RWPE2 (cell line): Measurements from ENCODE around the gene FAM3C.

Experiments
- ATAC-seq: fragments of 200-7000 bp; cut with Tn5 transposase; 3 replicates; pipeline ENCODE4 v1.9.1; 2021; ENCODE audit warnings: low read depth
- DNase-seq: peaks from one replicate; pipeline ENCODE4 v3.0.0-alpha.2; 2020; ENCODE audit warnings: low spot score
- H3K27ac ChIP-seq: fragments of 450-650 bp; 2 replicates; pipeline ENCODE4 v1.5.1; 2017; ENCODE audit warnings: mild to moderate bottlenecking; ENCODE audit not compliant: poor library complexity, severe bottlenecking
- H3K27me3 ChIP-seq: fragments of 250-450 bp; sonication (Bioruptor Pico); 2 replicates; pipeline ENCODE4 v1.5.1; 2021; ENCODE audit warnings: mild to moderate bottlenecking, moderate library complexity; ENCODE audit not compliant: insufficient read depth, poor library complexity, severe bottlenecking
- H3K36me3 ChIP-seq: fragments of 250-450 bp; sonication (Bioruptor Pico); 2 replicates; pipeline ENCODE4 v1.5.1; 2020; ENCODE audit warnings: low read depth, mild to moderate bottlenecking, moderate library complexity
- H3K4me1 ChIP-seq: fragments of 250-450 bp; sonication (Bioruptor Pico); 2 replicates; pipeline ENCODE4 v1.5.1; 2021; ENCODE audit warnings: mild to moderate bottlenecking, moderate library complexity; ENCODE audit not compliant: insufficient read depth, poor library complexity, severe bottlenecking
- H3K4me3 ChIP-seq: fragments of 250-450 bp; sonication (Bioruptor Pico); 2 replicates; pipeline ENCODE4 v1.5.1; 2021; ENCODE audit warnings: mild to moderate bottlenecking, moderate library complexity; ENCODE audit not compliant: severe bottlenecking
- H3K9me3 ChIP-seq: fragments of 250-450 bp; sonication (Bioruptor Pico); 2 replicates; pipeline ENCODE4 v1.5.1; 2021; ENCODE audit warnings: mild to moderate bottlenecking, moderate library complexity; ENCODE audit not compliant: severe bottlenecking
- TF ChIP-seq, protein P1 (sequence below): fragments of 450-650 bp; IDR thresholded peaks from one replicate; pipeline ENCODE4 v1.5.1; 2017; ENCODE audit warnings: mild to moderate bottlenecking, moderate library complexity; ENCODE audit not compliant: poor library complexity, severe bottlenecking

FAM3C gene

DNA sequence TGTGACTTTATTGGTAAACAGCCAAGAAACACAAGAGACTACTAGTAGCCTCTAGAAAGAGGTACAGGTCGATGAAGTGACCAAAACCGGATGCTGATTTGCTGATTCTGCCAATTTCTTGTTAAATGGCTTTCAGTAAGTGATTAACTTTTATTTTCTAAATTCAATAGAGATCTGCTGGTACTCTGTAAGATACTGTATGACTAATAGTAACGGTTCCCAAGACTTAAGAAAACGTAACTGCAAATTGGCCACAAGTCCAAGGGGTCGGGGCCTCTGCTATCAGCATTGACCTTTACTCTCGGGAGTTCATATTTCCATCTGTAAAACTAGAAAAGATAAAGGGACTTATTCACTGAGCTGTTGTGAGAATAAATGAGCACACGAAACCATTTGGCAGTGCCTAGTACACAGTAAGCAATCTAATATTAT lies 1.4 kb downstream of the FAM3C start:
- H3K27ac ChIP-seq, result no peak overlapping the region
- TF ChIP-seq, protein P1, sequence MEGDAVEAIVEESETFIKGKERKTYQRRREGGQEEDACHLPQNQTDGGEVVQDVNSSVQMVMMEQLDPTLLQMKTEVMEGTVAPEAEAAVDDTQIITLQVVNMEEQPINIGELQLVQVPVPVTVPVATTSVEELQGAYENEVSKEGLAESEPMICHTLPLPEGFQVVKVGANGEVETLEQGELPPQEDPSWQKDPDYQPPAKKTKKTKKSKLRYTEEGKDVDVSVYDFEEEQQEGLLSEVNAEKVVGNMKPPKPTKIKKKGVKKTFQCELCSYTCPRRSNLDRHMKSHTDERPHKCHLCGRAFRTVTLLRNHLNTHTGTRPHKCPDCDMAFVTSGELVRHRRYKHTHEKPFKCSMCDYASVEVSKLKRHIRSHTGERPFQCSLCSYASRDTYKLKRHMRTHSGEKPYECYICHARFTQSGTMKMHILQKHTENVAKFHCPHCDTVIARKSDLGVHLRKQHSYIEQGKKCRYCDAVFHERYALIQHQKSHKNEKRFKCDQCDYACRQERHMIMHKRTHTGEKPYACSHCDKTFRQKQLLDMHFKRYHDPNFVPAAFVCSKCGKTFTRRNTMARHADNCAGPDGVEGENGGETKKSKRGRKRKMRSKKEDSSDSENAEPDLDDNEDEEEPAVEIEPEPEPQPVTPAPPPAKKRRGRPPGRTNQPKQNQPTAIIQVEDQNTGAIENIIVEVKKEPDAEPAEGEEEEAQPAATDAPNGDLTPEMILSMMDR, result no peak
- H3K27me3 ChIP-seq, result no peaks in the 10 kb centered on the region
- peaks cover 24% of the 10 kb centered on the region for H3K36me3 ChIP-seq
- ATAC-seq, result no peak
- no peaks in the 10 kb centered on the region for H3K9me3 ChIP-seq
- DNase-seq, result no peak
- peaks cover 11% of the 10 kb centered on the region for H3K4me1 ChIP-seq
- H3K4me3 ChIP-seq, result no peak overlapping the region

DNA sequence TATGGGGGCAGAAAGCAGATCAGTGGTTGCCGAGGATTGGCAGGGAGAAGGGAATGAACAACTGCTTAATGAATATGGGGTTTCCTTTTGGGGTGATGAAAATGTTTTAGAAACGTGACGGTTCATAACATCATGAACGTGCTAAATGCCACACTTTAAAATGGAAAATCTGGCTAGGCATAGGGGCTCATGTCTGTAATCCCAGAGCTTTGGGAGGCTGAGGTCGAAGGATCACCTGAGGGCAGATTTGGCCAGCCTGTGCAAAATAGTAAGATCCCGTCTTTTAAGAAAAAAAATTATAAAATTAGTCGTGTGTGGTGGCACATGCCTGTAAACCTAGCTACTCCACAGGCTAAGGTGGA lies 3.1 kb downstream of the FAM3C start:
- Histone ChIP-seq H3K27ac (no peak overlapping the region), H3K9me3 (no peaks in the 10 kb centered on the region), H3K36me3 (peaks cover 24% of the 10 kb centered on the region), H3K4me1 (peaks cover 11% of the 10 kb centered on the region), H3K4me3 (no peak overlapping the region), H3K27me3 (no peaks in the 10 kb centered on the region)
- ATAC-seq, result no peak
- no peak for DNase-seq
- TF ChIP-seq, protein P1, result no peak

DNA sequence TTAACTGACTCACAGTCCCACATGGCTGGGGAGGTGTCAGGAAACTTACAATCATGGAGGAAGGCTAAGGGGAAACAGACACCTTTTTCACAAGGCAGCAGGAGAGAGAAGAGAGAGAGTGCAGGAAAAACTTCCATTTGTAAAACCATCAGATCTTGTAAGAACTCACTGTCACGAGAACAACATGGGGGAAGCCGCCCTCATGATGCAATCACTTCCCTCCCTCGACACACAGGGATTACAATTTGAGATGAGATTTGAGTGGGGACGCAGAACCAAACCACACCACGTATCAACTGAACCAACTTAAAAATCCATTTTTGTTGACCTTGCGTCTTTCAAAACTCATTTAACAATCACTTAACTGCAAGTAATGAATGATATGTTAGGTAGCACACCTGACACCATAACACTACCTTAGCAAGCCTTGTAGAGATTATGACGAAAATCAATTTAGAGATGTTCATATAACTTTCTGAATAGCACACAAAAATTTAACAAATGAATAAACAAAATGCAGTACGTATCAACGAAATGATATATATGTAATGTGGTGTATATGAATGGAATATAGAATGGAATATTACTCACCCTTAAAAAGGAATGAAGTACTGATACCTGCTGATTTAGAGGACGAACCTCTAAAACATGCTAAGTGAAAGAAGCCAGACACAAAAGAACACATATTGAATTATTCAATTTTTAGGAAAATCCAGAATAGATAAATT lies 3.7 kb downstream of the FAM3C start:
- H3K4me1 ChIP-seq, result peaks cover 11% of the 10 kb centered on the region

DNA sequence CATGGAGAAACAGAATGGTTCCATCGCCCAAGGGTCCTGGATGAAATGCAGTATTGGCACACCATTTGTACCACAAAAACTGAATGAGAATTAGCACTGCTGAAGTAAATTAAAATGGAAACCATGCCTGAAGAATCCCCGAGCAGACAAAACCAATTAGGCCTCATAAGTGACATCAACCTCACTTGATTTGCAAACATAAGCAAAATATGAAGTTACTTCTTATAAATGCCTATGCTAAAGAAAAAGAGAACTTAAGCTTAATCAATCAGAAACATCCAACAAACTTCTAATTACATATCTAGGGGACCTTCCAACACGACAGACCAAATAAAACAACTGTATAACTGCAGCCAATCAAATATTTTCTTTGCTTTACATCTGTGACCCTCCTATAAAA lies 4.4 kb downstream of the FAM3C start:
- peaks cover 10% of the 10 kb centered on the region for H3K4me1 ChIP-seq
- no peaks in the 10 kb centered on the region for H3K27me3 ChIP-seq
- no peak for DNase-seq
- H3K27ac ChIP-seq, result no peak overlapping the region
- TF ChIP-seq, protein P1, result no peak
- H3K4me3 ChIP-seq, result no peak overlapping the region
- peaks cover 24% of the 10 kb centered on the region for H3K36me3 ChIP-seq
- ATAC-seq, result no peak
- no peaks in the 10 kb centered on the region for H3K9me3 ChIP-seq

More for the DNA sequence above, 3.7 kb downstream of the FAM3C start:
- Histone ChIP-seq H3K36me3 (peaks cover 24% of the 10 kb centered on the region), H3K4me3 (no peak overlapping the region), H3K9me3 (no peaks in the 10 kb centered on the region), H3K27me3 (no peaks in the 10 kb centered on the region), H3K27ac (no peak overlapping the region)
- TF ChIP-seq, protein P1, result no peak
- DNase-seq, result no peak
- ATAC-seq, result no peak

DNA sequence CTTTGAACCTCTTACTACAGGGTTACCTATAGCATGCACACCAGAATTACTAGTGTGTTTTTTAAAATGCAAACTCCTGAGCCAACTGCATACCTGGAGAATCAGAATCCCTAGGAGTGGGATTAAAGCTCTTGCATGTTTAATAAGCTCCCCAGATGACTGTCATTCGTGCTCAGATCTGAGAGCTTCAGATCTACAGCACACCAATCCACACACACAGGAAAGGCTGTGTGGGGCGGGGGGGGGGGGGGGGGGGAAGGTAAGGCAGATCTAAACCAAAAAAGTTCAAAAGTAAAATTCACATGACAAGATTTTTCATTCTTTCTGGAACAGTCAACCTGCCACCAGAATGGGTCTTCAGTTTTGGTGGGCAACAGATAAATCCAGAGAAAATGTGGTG lies 5.5 kb downstream of the FAM3C start:
- no peaks in the 10 kb centered on the region for H3K27me3 ChIP-seq
- H3K36me3 ChIP-seq, result peaks cover 24% of the 10 kb centered on the region
- H3K9me3 ChIP-seq, result no peaks in the 10 kb centered on the region
- TF ChIP-seq, protein P1, result no peak
- no peak overlapping the region for H3K27ac ChIP-seq
- DNase-seq (no peak), ATAC-seq (no peak)
- H3K4me3 ChIP-seq, result no peak overlapping the region
- H3K4me1 ChIP-seq, result peaks cover 9% of the 10 kb centered on the region
